Embryonic facial prominence (tissue), 1 donor: ENCODE results near the gene STEAP2.
"Not testable (repeated sequence)": the region's sequence is repeated elsewhere in the genome, so short reads cannot be mapped to it uniquely, and the experiment has no call there.

ENCODE experiments used
- DNase-seq: peaks from one replicate; pipeline ENCODE4 v3.0.0-alpha.2; 2016; ENCODE audit errors: extremely low spot score

Gene STEAP2

GRCh38 chr7:90233569-90233968, 22.0 kb downstream of the STEAP2 start:
- DNase-seq, result no peak

DNA sequence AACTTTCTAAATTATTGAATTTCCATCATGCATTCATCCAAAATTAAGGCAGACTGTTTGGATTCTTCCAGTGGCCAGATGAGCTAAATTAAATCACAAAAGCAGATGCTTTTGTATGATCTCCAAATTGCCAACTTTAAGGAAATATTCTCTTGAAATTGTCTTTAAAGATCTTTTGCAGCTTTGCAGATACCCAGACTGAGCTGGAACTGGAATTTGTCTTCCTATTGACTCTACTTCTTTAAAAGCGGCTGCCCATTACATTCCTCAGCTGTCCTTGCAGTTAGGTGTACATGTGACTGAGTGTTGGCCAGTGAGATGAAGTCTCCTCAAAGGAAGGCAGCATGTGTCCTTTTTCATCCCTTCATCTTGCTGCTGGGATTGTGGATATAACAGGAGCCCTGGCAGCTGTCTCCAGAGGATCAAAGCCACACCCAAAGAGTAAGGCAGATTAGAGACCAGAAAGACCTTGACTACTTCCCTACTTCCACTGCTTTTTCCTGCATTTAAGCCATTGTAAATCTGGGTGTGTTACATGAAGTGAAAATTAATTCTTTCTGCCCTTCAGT, 25.3 kb downstream of the STEAP2 start:
- DNase-seq, result no peak

DNA sequence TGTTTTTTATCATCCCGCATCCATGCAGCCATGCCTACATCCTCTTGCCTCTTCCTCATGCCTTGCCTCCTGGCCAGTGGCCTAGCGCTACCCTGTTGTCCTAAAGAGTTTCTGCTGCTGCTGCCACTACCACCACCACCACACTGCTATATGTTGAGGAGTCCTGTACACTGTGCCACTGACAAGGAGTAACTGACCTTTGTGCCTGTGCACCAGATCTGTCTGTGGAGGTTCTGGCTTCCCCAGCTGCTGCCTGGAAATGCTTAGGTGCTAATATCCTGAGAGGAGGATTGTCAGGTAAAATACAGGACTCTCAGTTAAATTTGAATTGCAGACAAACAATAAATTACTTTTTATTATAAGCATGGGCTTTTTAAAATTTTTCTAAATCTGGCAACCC, 26.5 kb downstream of the STEAP2 start:
- no peak for DNase-seq

DNA sequence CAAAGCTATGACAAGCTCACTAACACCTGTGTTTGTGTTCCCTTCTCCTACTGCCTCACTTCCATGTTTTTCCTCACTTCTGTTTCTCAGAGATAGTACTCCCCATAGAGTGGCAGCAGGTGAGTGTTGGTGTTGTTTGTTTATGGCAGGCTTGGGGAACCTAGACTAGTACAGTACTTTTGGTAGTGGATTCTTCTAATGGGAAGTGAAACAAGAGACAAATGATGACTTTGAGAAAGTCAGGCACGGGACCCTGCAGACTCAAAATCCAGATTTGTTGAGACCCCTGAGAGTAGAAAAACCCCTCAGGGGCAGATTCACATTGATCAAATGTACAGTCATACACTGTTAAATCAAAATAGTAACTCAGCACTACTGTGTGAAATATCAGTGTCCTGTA, 27.0 kb downstream of the STEAP2 start:
- DNase-seq, result no peak

DNA sequence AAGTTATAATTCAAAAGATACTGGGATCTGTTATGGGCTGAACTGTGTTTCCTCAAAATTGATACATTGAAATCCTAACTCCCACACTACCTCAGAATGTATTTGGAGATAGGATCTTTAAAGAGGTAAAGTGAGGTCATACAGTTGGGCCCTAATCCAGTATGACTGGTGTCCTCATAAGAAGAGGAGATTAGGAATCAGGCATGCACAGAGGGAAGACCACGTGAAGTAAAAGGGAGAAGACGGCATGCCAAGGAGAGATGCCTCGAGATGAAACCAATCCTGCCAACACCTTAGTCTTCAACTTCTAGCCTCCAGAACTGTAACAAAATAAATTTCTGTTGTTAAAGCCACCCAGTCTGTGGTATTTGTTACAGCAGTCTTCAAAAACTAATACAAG, 27.5 kb downstream of the STEAP2 start:
- DNase-seq, result no peak

DNA sequence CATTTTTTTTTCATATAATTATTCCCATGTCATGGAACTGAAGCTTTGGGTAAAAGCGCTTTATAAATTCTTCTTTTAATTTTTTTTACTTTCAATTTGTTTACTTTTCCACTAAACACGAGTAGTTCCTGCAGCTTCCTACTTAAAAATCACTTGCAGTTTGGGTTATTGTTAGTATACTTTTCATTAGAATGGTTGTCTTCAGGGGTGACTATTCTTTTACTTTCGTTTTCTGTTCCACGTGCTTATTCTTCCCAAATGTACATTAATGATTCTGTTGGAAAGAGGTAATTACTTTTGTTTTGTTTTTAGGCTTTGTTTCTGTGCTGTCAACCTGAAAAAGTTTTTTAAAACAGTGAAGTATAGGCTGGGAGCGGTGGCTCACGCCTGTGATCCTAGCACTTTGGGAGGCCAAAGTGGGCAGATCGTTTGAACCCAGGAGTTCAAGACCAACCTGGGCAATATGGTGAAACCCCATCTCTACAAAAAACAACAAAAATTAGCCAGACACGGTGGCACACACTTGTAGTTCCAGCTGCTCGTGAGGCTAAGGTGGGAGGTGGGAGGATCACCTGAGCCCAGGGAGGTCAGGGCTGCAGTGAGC, 28.2 kb downstream of the STEAP2 start:
- no peak for DNase-seq

DNA sequence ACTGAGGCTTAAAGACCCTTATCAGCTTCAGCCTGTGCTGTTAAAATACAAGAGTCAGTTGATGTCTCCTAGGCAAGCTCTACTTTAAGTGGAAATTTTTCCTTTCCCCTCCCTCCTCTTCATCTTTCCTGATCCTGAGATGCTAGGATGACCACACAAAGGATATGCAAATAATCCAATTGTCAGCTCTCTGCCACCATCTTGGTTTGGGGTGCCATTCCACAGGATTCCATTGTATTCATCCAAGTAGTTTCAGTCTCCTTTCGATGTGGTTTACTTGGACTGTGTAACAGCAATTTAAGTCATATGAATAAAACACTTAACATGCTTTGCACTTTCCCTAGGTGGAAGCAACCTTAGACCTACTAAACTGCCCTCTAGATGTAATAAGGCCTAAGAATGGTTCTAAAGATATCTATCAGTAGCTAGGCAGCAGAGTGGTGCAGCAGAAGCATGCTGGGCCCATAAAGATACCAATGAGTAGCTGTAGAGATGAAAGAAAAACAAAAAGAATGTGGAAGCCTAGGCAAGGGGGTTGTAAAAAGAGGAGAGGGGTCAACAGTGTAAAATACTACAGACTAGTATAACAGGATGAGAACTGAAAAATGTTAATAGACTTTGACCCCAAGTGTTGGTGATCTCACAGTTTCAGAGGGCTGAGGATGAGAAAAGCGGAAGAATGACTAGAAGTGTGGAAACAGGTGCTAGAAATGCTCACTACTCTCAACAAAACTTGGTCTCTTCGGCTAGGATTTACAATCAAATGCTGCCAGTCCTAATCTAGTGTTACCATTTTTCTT, 31.0 kb downstream of the STEAP2 start:
- DNase-seq, result no peak

DNA sequence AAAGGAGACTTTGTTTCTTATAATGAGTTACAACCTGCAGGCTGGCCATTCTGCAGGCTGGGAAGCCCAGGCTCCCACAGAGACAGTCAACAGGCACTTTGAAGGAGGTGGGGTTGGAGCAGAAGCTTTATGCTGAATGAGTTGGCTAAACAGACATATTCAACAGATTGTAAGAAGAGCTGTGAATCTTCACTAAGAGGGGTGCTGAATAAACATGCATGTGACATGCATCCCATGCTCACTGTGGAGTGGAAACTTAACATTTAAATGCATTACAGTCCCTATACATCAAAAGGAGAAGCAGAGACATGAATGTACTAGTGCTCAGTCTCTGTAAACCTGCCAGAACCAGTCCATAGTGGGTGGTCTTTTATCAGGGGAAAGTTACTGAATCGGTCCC, 32.0 kb downstream of the STEAP2 start:
- DNase-seq, result no peak

DNA sequence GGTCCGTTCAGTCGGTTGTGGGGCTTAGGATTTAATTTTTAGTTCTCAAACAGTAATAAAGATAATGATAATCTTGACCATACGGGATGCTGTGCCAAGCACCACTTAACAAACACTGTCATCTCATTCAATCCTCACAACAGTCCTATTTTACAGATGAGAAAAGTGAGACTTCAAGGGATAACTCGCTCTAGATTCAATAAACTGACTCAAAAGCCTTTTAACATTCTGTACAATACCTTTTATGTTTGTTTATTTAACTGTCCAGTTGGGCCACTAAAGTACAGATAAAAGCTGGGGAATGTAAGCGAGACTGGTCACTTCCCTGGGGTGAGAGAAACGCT, 33.0 kb downstream of the STEAP2 start:
- no peak for DNase-seq

- DNase-seq, result peak; percentile 63
Observed at GRCh38 chr7:90244909-90245851, 33.6 kb downstream of the STEAP2 start, which contains the start of gene CFAP69. Gene CFAP69 (plus strand): TSS chr7:90245174. CDS start chr7:90245425, 251 bp downstream.

DNA sequence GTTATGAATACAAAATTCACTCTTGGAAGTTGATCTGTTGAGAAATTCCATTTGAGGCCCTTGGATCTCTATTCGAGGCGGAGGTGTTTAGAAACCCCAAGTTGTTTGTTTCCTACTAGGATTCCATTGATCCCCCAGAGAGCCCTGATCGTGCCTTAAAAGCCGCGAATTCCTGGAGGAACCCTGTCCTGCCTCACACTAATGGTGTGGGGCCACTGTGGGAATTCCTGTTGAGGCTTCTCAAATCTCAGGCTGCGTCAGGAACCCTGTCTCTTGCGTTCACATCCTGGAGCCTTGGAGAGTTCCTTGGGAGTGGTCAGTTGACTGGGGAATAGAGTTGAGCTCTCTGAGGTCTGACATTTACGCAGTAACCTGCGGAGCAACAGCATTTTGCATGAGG, 34.6 kb downstream of the STEAP2 start:
- DNase-seq, result no peak

GRCh38 chr7:90248706-90249105, 37.2 kb downstream of the STEAP2 start:
- DNase-seq, result no peak

GRCh38 chr7:90250601-90251303, 39.2 kb downstream of the STEAP2 start:
- DNase-seq, result no peak

DNA sequence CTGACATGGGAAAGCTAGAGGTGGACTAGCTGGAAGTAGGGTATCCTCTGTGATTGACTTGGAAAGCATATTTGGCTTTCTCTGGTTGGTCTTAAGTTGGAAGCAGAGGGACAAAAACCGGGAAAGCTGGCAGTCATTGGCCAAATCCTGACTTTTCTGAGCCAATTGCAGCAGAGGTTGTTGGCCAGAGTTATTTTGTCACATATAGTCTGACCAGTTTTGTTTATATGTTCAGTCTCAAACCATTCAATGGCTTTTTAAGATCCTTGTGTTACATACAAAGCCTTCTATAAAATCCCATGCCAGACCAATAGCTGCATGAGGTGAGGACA, 39.7 kb downstream of the STEAP2 start:
- DNase-seq, result no peak

DNA sequence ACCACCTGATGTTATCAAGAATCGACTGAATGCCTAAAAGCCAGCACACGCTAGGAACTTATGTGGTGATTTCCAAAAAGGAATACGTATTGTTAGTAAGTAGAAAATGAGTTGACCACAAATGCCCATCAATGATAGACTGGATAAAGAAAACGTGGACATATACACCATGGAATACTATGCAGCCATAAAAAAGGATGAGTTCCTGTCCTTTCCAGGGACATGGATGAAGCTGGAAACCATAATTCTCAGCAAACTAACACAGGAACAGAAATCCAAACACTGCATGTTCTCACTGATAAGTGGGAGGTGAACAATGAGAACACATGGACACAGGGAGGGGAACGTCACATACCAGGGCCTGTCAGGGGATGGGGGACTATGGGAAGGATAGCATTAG, 44.5 kb downstream of the STEAP2 start:
- DNase-seq, result not testable (repeated sequence)

- DNase-seq, result no peak
Observed at GRCh38 chr7:90256778-90257177, 45.2 kb downstream of the STEAP2 start.

DNA sequence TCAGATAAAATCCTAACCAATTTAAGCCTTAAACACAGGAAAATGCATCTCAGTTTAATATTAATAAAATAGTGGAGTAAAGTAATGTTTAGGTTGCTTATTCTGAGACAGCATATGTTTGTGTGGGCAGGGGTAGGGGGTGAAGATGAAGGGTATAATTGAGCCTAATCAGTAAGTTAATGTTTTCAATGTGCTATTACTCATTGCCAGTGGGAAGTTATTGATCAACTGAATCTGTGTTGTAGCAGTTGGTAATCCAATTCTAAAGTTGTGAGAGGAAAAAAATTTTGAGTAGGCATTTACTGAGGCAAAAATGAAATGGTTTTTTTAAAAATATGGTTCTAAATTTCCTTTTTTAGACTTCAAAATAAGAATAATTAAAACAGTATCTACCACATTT, 49.9 kb downstream of the STEAP2 start:
- DNase-seq, result no peak

DNA sequence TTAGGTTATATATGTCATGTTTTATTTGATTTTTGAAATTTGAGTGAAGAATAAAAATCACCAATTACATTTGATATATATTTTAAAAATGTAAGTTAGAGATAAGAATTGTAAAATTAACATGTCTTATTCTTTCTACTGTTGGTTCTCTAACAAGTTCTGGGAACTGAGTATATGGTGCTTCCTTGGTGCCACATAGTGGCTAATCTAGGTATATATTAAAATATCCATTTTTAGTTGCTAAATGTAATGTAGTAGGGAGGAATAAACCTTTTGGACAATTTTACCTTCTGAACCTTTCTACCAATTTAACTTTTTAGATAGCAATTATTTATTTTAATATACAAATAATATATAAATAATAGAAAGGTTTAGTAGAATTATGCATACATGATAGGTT, 50.9 kb downstream of the STEAP2 start:
- peak; percentile 22 for DNase-seq

GRCh38 chr7:90266808-90267207, 55.3 kb downstream of the STEAP2 start:
- DNase-seq, result no peak

DNA sequence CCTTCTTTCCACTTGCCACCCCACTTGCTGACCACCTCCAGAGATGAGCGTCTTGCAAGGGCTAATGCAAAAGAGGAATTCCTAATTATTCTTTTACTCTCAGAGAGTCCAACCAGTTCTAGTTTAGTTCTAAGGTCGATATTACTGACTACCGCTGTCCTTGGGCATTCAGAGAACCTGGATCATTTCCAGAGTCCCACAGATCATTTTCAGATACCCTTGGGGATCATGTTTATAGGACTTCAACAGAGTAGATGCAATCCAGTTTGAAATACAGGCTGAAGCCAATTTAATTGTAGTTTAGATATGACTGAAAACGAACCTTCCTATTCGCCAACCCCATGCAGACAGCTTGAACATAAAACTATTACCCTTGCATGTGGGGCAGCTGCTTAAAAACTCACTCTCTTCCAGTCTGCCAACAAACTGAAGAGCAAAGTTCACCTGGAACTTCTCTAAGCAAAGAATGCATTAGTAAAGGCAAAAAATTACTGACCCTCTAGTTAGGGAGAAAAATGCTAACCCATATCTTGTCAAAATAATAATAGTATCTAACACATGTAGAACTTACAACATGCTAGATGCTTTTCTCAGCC, 55.8 kb downstream of the STEAP2 start:
- DNase-seq, result no peak

- no peak for DNase-seq
Observed at GRCh38 chr7:90269163-90269562, 57.6 kb downstream of the STEAP2 start.
